WTC11 (cell line): ENCODE measurements around the gene PDZRN3. TPM values are rescaled to one million over a fixed set of nuclear protein-coding genes. Genes with fewer than 3 reads are reported as not detected.

Experiments
- ATAC-seq: fragments of 200-7000 bp; cut with Tn5 transposase; 2 replicates; pipeline ENCODE4 v1.10.0; 2021; ENCODE audit warnings: mild to moderate bottlenecking, moderate library complexity
- CTCF ChIA-PET: fragments of 300-600 bp; sonication (Branson Sonifier 250); formaldehyde crosslinking; loops from one replicate; lab custom pipeline; 2021; ENCODE audit warnings: antibody characterized with exemption; lab: Charles Lee
- POLR2A ChIA-PET: fragments of 350-600 bp; sonication (Branson Sonifier 250); formaldehyde crosslinking; loops from one replicate; lab custom pipeline; 2021; ENCODE audit warnings: antibody characterized with exemption; lab: Charles Lee
- DNase-seq: peaks from one replicate; pipeline ENCODE4 v3.0.0; 2021; ENCODE audit warnings: low spot score
- H3K27ac Mint-ChIP-seq: 2 replicates; pipeline ENCODE4 v1.8.0; 2021; ENCODE audit warnings: mixed read lengths
- H3K27me3 Mint-ChIP-seq: 2 replicates; pipeline ENCODE4 v1.8.0; 2021; ENCODE audit warnings: low read depth, mild to moderate bottlenecking, moderate library complexity, mixed read lengths
- H3K36me3 Mint-ChIP-seq: 2 replicates; pipeline ENCODE4 v1.8.0; 2021; ENCODE audit warnings: mixed read lengths
- H3K4me1 Mint-ChIP-seq: 2 replicates; pipeline ENCODE4 v1.8.0; 2022; ENCODE audit warnings: mixed read lengths
- H3K4me3 Mint-ChIP-seq: 2 replicates; pipeline ENCODE4 v1.8.0; 2021; ENCODE audit warnings: mild to moderate bottlenecking, moderate library complexity, mixed read lengths
- H3K9me3 Mint-ChIP-seq: 2 replicates; pipeline ENCODE4 v1.8.0; 2021; ENCODE audit warnings: mixed read lengths
- ARID4B ChIP-seq: sonication (generic); formaldehyde crosslinking; IDR thresholded peaks from 2 replicates; pipeline ENCODE4 v1.8.0; 2023; ENCODE audit warnings: missing genetic modification reagents, mild to moderate bottlenecking, borderline replicate concordance
- ATF2 ChIP-seq: sonication (generic); formaldehyde crosslinking; IDR thresholded peaks from 2 replicates; pipeline ENCODE4 v1.8.1; 2022; ENCODE audit warnings: low read depth, missing genetic modification reagents, borderline replicate concordance
- ATF6 ChIP-seq: sonication (generic); formaldehyde crosslinking; IDR thresholded peaks from 2 replicates; pipeline ENCODE4 v1.8.1; 2023; ENCODE audit warnings: mild to moderate bottlenecking, missing genetic modification reagents
- CBFB ChIP-seq: sonication (generic); formaldehyde crosslinking; IDR thresholded peaks from 2 replicates; pipeline ENCODE4 v1.8.1; 2022; ENCODE audit warnings: mild to moderate bottlenecking, low read depth, missing genetic modification reagents
- CREM ChIP-seq: sonication (generic); formaldehyde crosslinking; IDR thresholded peaks from 2 replicates; pipeline ENCODE4 v1.8.1; 2022; ENCODE audit warnings: mild to moderate bottlenecking, missing genetic modification reagents, moderate library complexity
- E2F5 ChIP-seq: sonication (generic); formaldehyde crosslinking; IDR thresholded peaks from 2 replicates; pipeline ENCODE4 v1.8.1; 2022; ENCODE audit warnings: mild to moderate bottlenecking, moderate library complexity, missing genetic modification reagents
- ELF4 ChIP-seq: sonication (generic); formaldehyde crosslinking; IDR thresholded peaks from 2 replicates; pipeline ENCODE4 v1.8.1; 2022; ENCODE audit warnings: low read depth, mild to moderate bottlenecking, moderate library complexity, missing genetic modification reagents
- FOXP1 ChIP-seq: sonication (generic); formaldehyde crosslinking; IDR thresholded peaks from 2 replicates; pipeline ENCODE4 v1.8.0; 2022; ENCODE audit warnings: missing genetic modification reagents, mild to moderate bottlenecking, moderate library complexity, borderline replicate concordance
- GTF2I ChIP-seq: fragments of 250-450 bp; sonication (Bioruptor Pico); conservative IDR thresholded peaks from 2 replicates; pipeline ENCODE4 v1.4.0; 2021; ENCODE audit warnings: mild to moderate bottlenecking
- IRF1 ChIP-seq: sonication (generic); formaldehyde crosslinking; IDR thresholded peaks from 2 replicates; pipeline ENCODE4 v1.8.0; 2023; ENCODE audit warnings: missing genetic modification reagents
- MLX ChIP-seq: sonication (generic); formaldehyde crosslinking; IDR thresholded peaks from 2 replicates; pipeline ENCODE4 v1.8.1; 2023; ENCODE audit warnings: mild to moderate bottlenecking, missing genetic modification reagents, moderate library complexity
- NFYB ChIP-seq: sonication (generic); formaldehyde crosslinking; conservative IDR thresholded peaks from 2 replicates; pipeline ENCODE4 v1.8.0; 2022; ENCODE audit warnings: low read depth, missing genetic modification reagents
- PREB ChIP-seq: sonication (generic); formaldehyde crosslinking; IDR thresholded peaks from 2 replicates; pipeline ENCODE4 v1.8.1; 2022; ENCODE audit warnings: mild to moderate bottlenecking, missing genetic modification reagents, moderate library complexity, borderline replicate concordance
- PRRX2 ChIP-seq: fragments of 250-450 bp; sonication (Bioruptor Pico); IDR thresholded peaks from 2 replicates; pipeline ENCODE4 v1.8.0; 2021; ENCODE audit warnings: mild to moderate bottlenecking
- SMAD3 ChIP-seq: sonication (generic); formaldehyde crosslinking; IDR thresholded peaks from 2 replicates; pipeline ENCODE4 v1.8.0; 2022; ENCODE audit warnings: missing genetic modification reagents, mild to moderate bottlenecking, borderline replicate concordance
- SMAD4 ChIP-seq: sonication (generic); formaldehyde crosslinking; IDR thresholded peaks from 2 replicates; pipeline ENCODE4 v1.8.0; 2022; ENCODE audit warnings: mild to moderate bottlenecking, missing genetic modification reagents
- TCF7 ChIP-seq: sonication (generic); formaldehyde crosslinking; IDR thresholded peaks from 2 replicates; pipeline ENCODE4 v1.8.0; 2022; ENCODE audit warnings: mild to moderate bottlenecking, low read depth, missing genetic modification reagents, moderate library complexity
- TP53 ChIP-seq: sonication (generic); formaldehyde crosslinking; IDR thresholded peaks from 2 replicates; pipeline ENCODE4 v1.8.1; 2023; ENCODE audit warnings: mild to moderate bottlenecking, missing genetic modification reagents
- USF2 ChIP-seq: sonication (generic); formaldehyde crosslinking; IDR thresholded peaks from 2 replicates; pipeline ENCODE4 v1.8.1; 2023; ENCODE audit warnings: mild to moderate bottlenecking, missing genetic modification reagents, moderate library complexity
- ZNF121 ChIP-seq: sonication (generic); formaldehyde crosslinking; IDR thresholded peaks from 2 replicates; pipeline ENCODE4 v1.8.0; 2023; ENCODE audit warnings: missing genetic modification reagents
- ZNF219 ChIP-seq: sonication (generic); formaldehyde crosslinking; IDR thresholded peaks from 2 replicates; pipeline ENCODE4 v1.8.0; 2023; ENCODE audit warnings: missing genetic modification reagents, mild to moderate bottlenecking, borderline replicate concordance
- ZNF317 ChIP-seq: sonication (generic); formaldehyde crosslinking; IDR thresholded peaks from 2 replicates; pipeline ENCODE4 v1.8.1; 2023; ENCODE audit warnings: low read depth, mild to moderate bottlenecking, moderate library complexity, missing genetic modification reagents, borderline replicate concordance
- total RNA-seq: library from RNA; stranded (reverse); gene quantifications from 3 replicates; pipeline ENCODE4 v1.2.3, GENCODE V29; 2021

Gene PDZRN3
- total RNA-seq, 1 experiment from 2014 or later: 9.5 TPM

GRCh38 chr3:73422571-73422970, 202.2 kb downstream of the PDZRN3 start:
- TF ChIP-seq USF2 (CRISPR knock-in tag): no peak
- TF ChIP-seq MLX (CRISPR knock-in tag): no peak
- no peak for TF ChIP-seq CREM
- no peak for TF ChIP-seq ZNF121 (CRISPR knock-in tag)
- no peak for TF ChIP-seq CBFB (CRISPR knock-in tag)
- TF ChIP-seq ATF2 (CRISPR knock-in tag): no peak
- no peak for TF ChIP-seq IRF1 (CRISPR knock-in tag)
- no peak for TF ChIP-seq E2F5 (CRISPR knock-in tag)
- TF ChIP-seq TP53 (CRISPR knock-in tag): no peak
- no peak for TF ChIP-seq FOXP1 (CRISPR knock-in tag)
- no peak for TF ChIP-seq PREB (CRISPR knock-in tag)
- TF ChIP-seq PRRX2 (CRISPR knock-in tag): no peak
- no peak for TF ChIP-seq ARID4B (CRISPR knock-in tag)
- TF ChIP-seq SMAD4 (CRISPR knock-in tag): no peak
- TF ChIP-seq ELF4: no peak
- no peak for ATAC-seq
- DNase-seq: no peak
- ChIA-PET POLR2A (no interaction called here), CTCF (no interaction called here)
- H3K9me3 Mint-ChIP-seq: peaks cover 8% of the 10 kb centered on the region
- peaks cover 20% of the 10 kb centered on the region for H3K4me1 Mint-ChIP-seq
- H3K27me3 Mint-ChIP-seq: no peaks in the 10 kb centered on the region
- peaks cover 4% of the 10 kb centered on the region; the same call in 1 of the 2 replicates for H3K36me3 Mint-ChIP-seq
- H3K27ac Mint-ChIP-seq: no peak overlapping the region
- H3K4me3 Mint-ChIP-seq: no peak overlapping the region

- Mint-ChIP-seq H3K36me3 (peaks cover 4% of the 10 kb centered on the region; the same call in 1 of the 2 replicates), H3K4me3 (no peak overlapping the region), H3K4me1 (peaks cover 25% of the 10 kb centered on the region), H3K9me3 (peaks cover 10% of the 10 kb centered on the region), H3K27me3 (no peaks in the 10 kb centered on the region), H3K27ac (no peak overlapping the region)
- CTCF ChIA-PET: interaction anchor here (1.7 to 2.1 kb wide), 2 partner anchors 82 to 88 kb away, joined by 3 to 4 read pairs; no protein-coding TSS in a partner anchor
- no peak for ATAC-seq
- TF ChIP-seq GTF2I (CRISPR knock-in tag) (no peak), TCF7 (CRISPR knock-in tag) (no peak), ATF6 (CRISPR knock-in tag) (no peak), ZNF317 (no peak), SMAD3 (no peak), NFYB (no peak), ZNF219 (CRISPR knock-in tag) (no peak)
- no peak for DNase-seq
- POLR2A ChIA-PET: no interaction called here
Observed at GRCh38 chr3:73419942-73420341, 204.8 kb downstream of the PDZRN3 start.
